Measurements from ENCODE around the gene PIAS4. TPM values are rescaled to one million over a fixed set of nuclear protein-coding genes. Genes with fewer than 3 reads are reported as not detected.

The PIAS4 gene
- total and polyA plus RNA-seq, 9 of the 15 experiments (the other 6 are each of a cell fraction or from before 2014, with no cell fraction given), result 0.27 to 34.9 (median 14.4) TPM

DNA sequence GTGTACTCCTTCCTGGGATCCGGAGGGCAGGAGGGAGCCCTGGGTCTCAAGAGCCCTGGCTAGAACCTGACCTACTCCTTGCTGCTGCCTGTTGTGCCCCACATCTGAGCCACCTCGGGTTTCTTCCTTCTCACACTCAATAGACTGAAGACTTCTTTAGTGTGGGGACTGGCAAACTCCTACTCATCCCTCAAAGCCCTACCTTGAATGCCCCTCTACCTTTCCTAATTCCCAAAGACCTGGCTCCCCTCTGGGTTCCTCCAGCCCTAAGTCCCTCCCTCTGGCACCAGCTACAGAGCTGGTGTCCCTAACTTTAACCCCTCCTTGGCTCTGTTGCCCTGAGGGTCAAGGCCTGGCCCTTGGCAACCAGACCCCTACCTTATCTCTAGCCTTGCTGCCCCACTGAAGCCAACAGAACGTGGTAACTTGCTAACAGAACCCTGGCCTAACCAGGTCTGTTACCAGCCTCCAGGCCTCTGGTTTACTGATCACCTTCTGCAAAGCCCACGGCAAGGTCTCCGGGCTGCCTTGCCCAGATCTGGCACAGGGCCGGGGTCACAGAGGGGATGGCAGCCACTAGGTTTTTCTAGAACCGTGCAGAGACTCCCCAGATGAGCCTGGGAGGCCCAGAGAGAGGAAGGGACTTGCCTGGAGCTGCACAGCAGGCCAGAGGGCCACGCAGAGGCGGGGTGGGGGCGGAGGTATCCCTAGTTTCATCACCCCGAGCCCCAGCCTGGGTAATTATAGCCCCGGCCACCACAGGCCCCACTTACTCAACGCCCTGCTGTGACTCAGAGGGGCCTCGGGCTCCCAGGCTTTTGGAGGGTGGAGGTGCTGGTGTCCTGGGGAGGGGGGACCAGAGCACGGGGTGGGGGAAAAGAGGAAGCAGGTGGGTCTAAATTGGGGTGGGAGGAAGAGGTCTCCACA lies 43.9 kb downstream of the PIAS4 start:
- CTCF ChIA-PET (ENCODE audit: low intra/inter-chr PET ratio), result no interaction called here
- Histone ChIP-seq H3K79me2 (ENCODE audit: control insufficient read depth, insufficient read depth, low read length) (peaks cover 83% of the 10 kb centered on the region), H3K4me3 (no peak overlapping the region), H3K4me1 (replicated peaks in 1 of 2; ENCODE audit: control insufficient read depth in 2 of 2, insufficient read depth in 2 of 2, low read length in 2 of 2) (peaks cover 0 to 39% of the 10 kb centered on the region in 2 experiments; a peak in 2 of 5 replicates), H3K27me3 (ENCODE audit: control insufficient read depth in 2 of 2, insufficient read depth in 2 of 2, low read length in 2 of 2) (no peaks in the 10 kb centered on the region), H3K9ac (ENCODE audit: insufficient read depth in 1 of 2, low read depth in 2 of 2, low read length in 2 of 2) (peak overlapping the region in 1 of 2 experiments; percentile 66; a peak in 1 of 4 replicates), H3K36me3 (ENCODE audit: control insufficient read depth, insufficient read depth, low read length) (peaks cover 84% of the 10 kb centered on the region; the same call in 2 of the 3 replicates), H4K20me1 (replicated peaks; ENCODE audit: control insufficient read depth, insufficient read depth, low read length) (peaks cover 47% of the 10 kb centered on the region), H3K9me3 (replicated peaks; ENCODE audit: control insufficient read depth, insufficient read depth, low read depth, low read length) (no peaks in the 10 kb centered on the region; the same call in 1 of the 2 replicates), H3K4me2 (ENCODE audit: insufficient read depth, low read length) (no peak overlapping the region), H3K9me1 (ENCODE audit: control insufficient read depth, insufficient read depth, low read length) (no peaks in the 10 kb centered on the region), H2AFZ (ENCODE audit: low read depth, low read length) (no peak overlapping the region), H3K27ac (ENCODE audit: extremely low read depth, low read depth, low read length) (no peak overlapping the region; the same call in 2 of the 3 replicates)
- in situ Hi-C loops (cut with MboI) (no loop called here), intact Hi-C loops (cut with micrococcal nuclease) (no loop called here)
- FAIRE-seq (no peak), DNase-seq (ENCODE audit: extremely low read depth in 1 of 4, low spot score in 3 of 4) (no peak), ATAC-seq (peak; percentile 24; the same call in 1 of the 3 replicates)
- POLR2A ChIA-PET, result interaction anchor here (0.6 to 1.5 kb wide), 2 partner anchors 14 to 22 kb away, joined by 3 read pairs; no protein-coding TSS in a partner anchor
- 79% methylated on average over 11 of the region's 15 CpGs for WGBS (ENCODE audit: insufficient coverage, low coverage, missing lambda C conversion rate)
- no TSS peak for BruUV-seq (replicated peaks)
- TF ChIP-seq HMG20B (CRISPR knock-in tag; IDR thresholded peaks at IDR 0.05), result no peak
- no peak for TF ChIP-seq MAX (CRISPR knock-in tag; IDR thresholded peaks at IDR 0.05)
- peak; percentile 37 for TF ChIP-seq RBM22 (IDR thresholded peaks at IDR 0.05; ENCODE audit: low read depth, low read length, poor library complexity, severe bottlenecking)
- no peak for TF ChIP-seq ETS2 (tag; IDR thresholded peaks at IDR 0.05; ENCODE audit: borderline replicate concordance, poor library complexity, severe bottlenecking)
- no peak for TF ChIP-seq SIX5 (IDR thresholded peaks at IDR 0.05; ENCODE audit: borderline replicate concordance in 1 of 2, insufficient read depth in 1 of 2, low read depth in 1 of 2, low read length in 2 of 2)
- TF ChIP-seq POLR2AphosphoS2 (IDR thresholded peaks at IDR 0.05; ENCODE audit: low read length), result no peak
- no peak for TF ChIP-seq ARID4B (CRISPR knock-in tag; IDR thresholded peaks at IDR 0.05)
- peak; percentile 48; the same call in 1 of the 2 replicates for TF ChIP-seq POLR2G (IDR thresholded peaks at IDR 0.05; ENCODE audit: low read depth, low read length)
- TF ChIP-seq, protein P1, sequence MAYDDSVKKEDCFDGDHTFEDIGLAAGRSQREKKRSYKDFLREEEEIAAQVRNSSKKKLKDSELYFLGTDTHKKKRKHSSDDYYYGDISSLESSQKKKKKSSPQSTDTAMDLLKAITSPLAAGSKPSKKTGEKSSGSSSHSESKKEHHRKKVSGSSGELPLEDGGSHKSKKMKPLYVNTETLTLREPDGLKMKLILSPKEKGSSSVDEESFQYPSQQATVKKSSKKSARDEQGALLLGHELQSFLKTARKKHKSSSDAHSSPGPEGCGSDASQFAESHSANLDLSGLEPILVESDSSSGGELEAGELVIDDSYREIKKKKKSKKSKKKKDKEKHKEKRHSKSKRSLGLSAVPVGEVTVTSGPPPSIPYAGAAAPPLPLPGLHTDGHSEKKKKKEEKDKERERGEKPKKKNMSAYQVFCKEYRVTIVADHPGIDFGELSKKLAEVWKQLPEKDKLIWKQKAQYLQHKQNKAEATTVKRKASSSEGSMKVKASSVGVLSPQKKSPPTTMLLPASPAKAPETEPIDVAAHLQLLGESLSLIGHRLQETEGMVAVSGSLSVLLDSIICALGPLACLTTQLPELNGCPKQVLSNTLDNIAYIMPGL (CRISPR knock-in tag; IDR thresholded peaks at IDR 0.05), result no peak
- TF ChIP-seq VEZF1 (CRISPR knock-in tag; IDR thresholded peaks at IDR 0.05), result 0 out of 2 replicates have a peak, but pooled peaks have one; percentile 14
